Ramos (cell line): ENCODE data around the gene AFTPH.

ENCODE experiments used
- in situ Hi-C: fragments of 300-500 bp; cut with MboI; formaldehyde crosslinking; loops from one replicate; pipeline ENCODE4 v1.14.3; 2022; ENCODE audit warnings: low sequenced_read_pairs; ENCODE audit not compliant: unreplicated experiment

The AFTPH gene

GRCh38 chr2:64523666-64524603 lies at the start of gene AFTPH:
Gene AFTPH (plus strand): TSS chr2:64524328. CDS start chr2:64551475, 27,147 bp downstream.
- in situ Hi-C loops = no loop called here

- in situ Hi-C loops = no loop called here
Measured at GRCh38 chr2:64474636-64475035, 49.5 kb upstream of the AFTPH start.

- in situ Hi-C loops = no loop called here
Measured at GRCh38 chr2:64477037-64477436, 47.1 kb upstream of the AFTPH start.

- in situ Hi-C loops = no loop called here
Measured at GRCh38 chr2:64477979-64478378, 46.1 kb upstream of the AFTPH start.

- in situ Hi-C loops = no loop called here
Measured at GRCh38 chr2:64478502-64479230, 45.5 kb upstream of the AFTPH start.

GRCh38 chr2:64479259-64480117 lies 44.6 kb upstream of the AFTPH start:
- in situ Hi-C loops = loop anchor here (10.0 kb wide), 1 partner anchor 445 kb away; no protein-coding TSS in a partner anchor

- in situ Hi-C loops = loop anchor here (10.0 kb wide), 1 partner anchor 447 kb away; no protein-coding TSS in a partner anchor
Measured at GRCh38 chr2:64481665-64482064, 42.5 kb upstream of the AFTPH start.

- in situ Hi-C loops = loop anchor here (10.0 kb wide), 1 partner anchor 447 kb away; no protein-coding TSS in a partner anchor
Measured at GRCh38 chr2:64482243-64482642, 41.9 kb upstream of the AFTPH start.

GRCh38 chr2:64482765-64483504 lies 41.2 kb upstream of the AFTPH start:
- in situ Hi-C loops = loop anchor here (10.0 kb wide), 1 partner anchor 448 kb away; no protein-coding TSS in a partner anchor

- in situ Hi-C loops = loop anchor here (5.0 to 10.0 kb wide), 2 partner anchors 153 to 451 kb away; no protein-coding TSS in a partner anchor
Measured at GRCh38 chr2:64485331-64485730, 38.8 kb upstream of the AFTPH start.

GRCh38 chr2:64485961-64486360 lies 38.2 kb upstream of the AFTPH start:
- in situ Hi-C loops = loop anchor here (5.0 to 10.0 kb wide), 2 partner anchors 154 to 451 kb away; no protein-coding TSS in a partner anchor

GRCh38 chr2:64487256-64488049 lies 36.7 kb upstream of the AFTPH start:
- in situ Hi-C loops = loop anchor here (5.0 to 10.0 kb wide), 2 partner anchors 155 to 453 kb away; no protein-coding TSS in a partner anchor

GRCh38 chr2:64488050-64488974 lies 35.8 kb upstream of the AFTPH start:
- in situ Hi-C loops = loop anchor here (5.0 to 10.0 kb wide), 2 partner anchors 156 to 454 kb away; no protein-coding TSS in a partner anchor

- in situ Hi-C loops = loop anchor here (5.0 to 10.0 kb wide), 2 partner anchors 157 to 454 kb away; no protein-coding TSS in a partner anchor
Measured at GRCh38 chr2:64489081-64489751, 34.9 kb upstream of the AFTPH start.

- in situ Hi-C loops = no loop called here
Measured at GRCh38 chr2:64491426-64491825, 32.7 kb upstream of the AFTPH start.

GRCh38 chr2:64492272-64492671 lies 31.9 kb upstream of the AFTPH start:
- in situ Hi-C loops = no loop called here

- in situ Hi-C loops = no loop called here
Measured at GRCh38 chr2:64492821-64493220, 31.3 kb upstream of the AFTPH start.
